GM18870 (cell line): ENCODE data around the gene PILRA.
"Not testable (repeated sequence)": the region's sequence is repeated elsewhere in the genome, so short reads cannot be mapped to it uniquely, and the experiment has no call there.

Experiments used
- ATAC-seq: cut with Tn5 transposase; IDR thresholded peaks from one replicate; pipeline ENCODE4 v1.9.1; 2021; ENCODE audit warnings: moderate library complexity; ENCODE audit not compliant: unreplicated experiment

The PILRA gene

DNA sequence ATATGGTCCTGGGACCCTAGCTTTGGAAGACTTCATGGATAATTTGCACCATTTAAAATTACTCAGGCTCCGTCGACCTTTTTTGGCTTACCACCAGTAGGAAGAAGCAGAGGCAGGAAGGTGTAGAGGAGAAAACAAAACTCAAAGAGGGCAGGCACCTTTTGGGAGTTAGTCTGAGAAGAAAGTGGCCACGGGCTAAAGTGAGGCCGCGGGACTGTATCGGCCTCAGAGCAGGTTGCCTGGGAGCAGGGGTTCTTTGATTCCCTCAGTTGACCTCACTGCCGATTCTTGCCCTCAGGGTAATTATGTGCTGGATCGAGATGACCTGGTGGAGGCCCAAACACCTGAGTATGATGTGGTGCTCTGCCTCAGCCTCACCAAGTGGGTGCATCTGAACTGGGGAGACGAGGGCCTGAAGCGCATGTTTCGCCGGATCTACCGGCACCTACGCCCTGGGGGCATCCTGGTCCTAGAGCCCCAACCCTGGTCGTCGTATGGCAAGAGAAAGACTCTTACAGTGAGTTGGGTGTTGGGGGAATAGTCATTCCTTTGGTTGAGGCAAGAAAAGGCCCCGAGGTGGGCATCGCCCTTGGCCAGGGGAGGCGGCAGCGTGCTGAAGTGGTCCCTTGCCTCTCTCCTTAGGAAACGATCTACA is 59.5 kb downstream of the PILRA start:
- no peak for ATAC-seq

DNA sequence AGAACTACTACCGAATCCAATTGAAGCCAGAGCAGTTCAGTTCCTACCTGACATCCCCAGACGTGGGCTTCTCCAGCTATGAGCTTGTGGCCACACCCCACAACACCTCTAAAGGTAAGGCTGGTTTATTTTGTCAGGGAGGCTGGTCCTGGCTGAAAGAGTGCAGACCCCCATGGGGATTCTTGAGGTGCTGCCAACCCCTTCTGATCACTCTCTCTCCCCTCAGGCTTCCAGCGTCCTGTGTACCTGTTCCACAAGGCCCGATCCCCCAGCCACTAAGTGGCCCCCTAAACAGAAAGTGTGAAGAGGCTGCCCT is 59.9 kb downstream of the PILRA start:
- ATAC-seq, result no peak

- ATAC-seq, result no peak
These were observed 60.5 kb downstream of the PILRA start for GRCh38 chr7:100433592-100434296.

GRCh38 chr7:100434297-100435144 is 61.2 kb downstream of the PILRA start:
- no peak for ATAC-seq

DNA sequence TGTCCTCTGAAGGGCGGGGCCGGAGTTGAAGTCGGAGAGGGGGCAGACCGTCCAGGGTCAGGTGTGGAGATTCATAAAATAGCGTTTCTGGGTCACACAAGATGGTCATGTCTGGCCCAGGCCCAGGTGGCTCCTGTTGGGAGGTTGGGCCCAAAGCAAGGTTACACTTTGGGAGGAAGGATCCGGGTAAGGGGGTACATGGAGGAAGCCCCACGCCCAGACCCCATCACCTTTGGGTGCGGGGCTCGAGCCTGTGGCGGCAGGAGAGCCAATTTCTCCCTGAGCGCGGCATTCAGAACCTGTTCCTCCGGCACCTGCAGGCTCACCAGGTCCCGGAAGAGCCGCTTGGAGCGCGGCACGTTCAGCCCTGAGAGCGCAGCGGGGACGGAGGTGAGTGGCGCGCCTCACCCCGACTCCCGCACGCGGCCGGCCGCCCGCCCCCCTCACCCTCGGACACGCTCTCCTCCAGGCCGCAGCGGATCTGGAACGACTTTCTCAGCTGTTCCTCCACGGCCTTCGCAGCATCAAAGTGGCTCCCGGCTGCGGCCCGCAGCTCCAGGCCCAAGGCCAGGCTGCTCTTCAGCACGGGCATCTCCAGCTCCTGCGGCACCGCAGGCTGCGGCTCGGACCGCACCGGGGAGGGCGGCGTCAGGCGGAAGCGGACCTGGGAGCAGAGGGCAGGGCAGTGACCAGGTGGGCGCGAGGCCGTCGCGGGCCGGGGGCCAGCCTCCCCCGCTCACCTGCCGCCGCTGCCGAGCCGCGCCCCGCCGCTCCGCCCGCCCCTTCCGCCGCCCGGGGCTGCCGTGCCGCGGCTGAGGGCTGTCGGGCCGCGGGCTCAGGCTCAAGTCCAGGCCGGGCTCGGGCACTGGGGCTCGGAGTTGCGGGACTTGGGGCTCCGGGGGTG is 62.4 kb downstream of the PILRA start:
- no peak for ATAC-seq

DNA sequence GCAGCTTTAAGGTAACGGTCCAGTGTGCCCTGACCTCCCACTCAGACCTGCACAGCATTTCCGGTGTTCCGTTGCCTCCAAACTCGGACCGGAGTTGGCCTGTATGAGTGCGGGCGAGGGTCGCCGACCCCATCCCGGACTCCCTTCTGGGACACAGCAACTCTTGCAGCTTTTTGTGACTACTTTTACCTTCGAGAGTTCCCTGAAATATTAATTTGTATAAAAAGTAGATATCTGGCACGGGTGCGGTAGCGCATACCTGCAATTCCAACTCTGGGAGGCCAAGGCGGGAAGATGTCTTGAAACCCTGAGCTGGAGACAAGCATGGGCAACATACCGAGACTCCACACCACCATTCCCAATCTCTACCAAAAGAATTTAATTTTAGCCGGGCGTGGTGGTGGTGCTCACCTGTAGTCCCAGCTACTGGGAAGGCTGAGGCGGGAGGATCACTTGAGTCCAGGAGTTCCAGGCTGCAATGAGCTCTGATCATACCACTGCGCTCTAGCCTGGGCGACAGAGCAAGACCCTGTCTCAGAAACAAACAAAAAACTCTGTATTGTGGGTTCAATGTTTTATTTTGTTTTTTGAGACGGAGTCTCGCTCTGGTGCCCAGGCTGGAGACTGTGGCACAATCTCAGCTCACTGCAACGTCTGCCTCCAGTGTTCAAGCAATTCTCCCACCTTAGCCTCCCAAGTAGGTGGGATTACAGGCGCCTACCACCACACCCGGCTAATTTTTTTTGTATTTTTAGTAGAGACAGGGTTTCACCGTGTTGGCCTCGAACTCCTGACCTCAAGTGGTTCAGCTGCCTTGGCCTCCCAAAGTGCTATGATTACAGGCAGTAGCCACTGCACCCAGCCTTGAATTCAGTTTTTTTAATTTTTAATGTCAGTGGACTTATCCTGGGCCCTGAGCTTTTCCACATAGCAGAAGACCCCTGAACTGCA is 64.1 kb downstream of the PILRA start:
- no peak for ATAC-seq

DNA sequence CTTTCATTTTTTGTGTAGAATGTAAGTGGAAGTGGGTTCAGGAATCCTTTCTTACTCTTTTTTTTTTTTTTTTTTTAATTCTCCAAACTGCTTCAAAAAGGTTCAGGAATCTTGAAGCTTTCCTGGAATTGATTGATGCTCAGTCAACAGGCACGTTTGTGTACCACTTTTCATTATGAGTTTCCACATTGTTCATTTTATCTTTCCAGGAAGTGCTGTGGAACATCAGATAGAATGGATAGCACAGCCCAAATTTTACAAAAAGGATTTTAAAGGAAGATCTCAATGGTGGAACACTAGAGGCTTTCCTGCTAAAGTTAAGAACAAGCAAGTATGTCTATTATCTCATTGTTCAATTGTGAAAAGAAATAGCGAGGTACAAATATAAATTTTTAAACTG is 64.9 kb downstream of the PILRA start:
- ATAC-seq, result no peak

- ATAC-seq, result not testable (repeated sequence)
These were observed 65.4 kb downstream of the PILRA start for GRCh38 chr7:100438731-100439130.

- not testable (repeated sequence) for ATAC-seq
These were observed 66.0 kb downstream of the PILRA start for GRCh38 chr7:100439244-100439643.

DNA sequence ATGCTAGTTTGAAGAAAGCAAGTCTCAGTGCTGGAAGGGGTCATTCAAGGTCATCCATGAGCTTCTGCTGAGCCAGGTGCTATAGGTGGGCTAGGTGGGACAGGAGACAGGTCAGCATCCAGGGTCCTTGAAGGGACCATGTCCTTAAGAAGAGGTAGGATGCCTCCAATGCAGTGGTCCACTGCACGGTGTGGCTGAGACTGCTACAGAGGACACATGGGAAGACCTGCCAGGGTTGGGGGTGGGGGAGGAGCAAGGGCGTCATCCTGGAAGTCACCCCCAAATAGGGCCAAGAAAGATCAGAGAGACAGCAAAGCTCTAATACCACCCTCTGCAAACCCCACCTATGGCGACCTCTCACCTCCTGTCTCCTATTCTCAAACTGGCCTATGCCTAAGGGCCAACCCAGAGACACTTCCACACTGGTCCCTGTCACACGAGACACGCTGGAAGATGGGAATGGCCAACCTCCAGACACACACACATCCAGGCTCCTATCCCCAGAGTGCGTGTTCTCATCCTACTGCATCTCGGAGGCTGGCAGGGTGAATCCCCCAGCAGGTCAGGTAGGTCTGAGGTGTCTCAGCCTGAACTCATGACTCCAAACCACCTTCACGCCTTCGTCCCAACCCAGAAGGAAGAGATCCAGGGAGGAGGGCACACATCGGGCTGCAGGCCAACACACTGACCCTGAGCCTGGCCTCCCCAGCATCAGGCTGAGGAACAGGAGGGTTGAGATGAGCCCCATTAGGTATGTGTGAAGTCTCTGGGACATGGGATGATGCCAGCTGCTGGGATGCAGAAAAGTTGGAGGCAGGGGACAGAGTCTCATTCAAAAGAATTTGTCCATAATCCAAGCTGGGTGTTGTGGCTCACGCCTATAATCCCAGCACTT is 68.6 kb downstream of the PILRA start:
- ATAC-seq, result no peak

GRCh38 chr7:100443096-100443840 is 70.0 kb downstream of the PILRA start:
- no peak for ATAC-seq

GRCh38 chr7:100444311-100445278 is 71.3 kb downstream of the PILRA start:
- no peak for ATAC-seq

DNA sequence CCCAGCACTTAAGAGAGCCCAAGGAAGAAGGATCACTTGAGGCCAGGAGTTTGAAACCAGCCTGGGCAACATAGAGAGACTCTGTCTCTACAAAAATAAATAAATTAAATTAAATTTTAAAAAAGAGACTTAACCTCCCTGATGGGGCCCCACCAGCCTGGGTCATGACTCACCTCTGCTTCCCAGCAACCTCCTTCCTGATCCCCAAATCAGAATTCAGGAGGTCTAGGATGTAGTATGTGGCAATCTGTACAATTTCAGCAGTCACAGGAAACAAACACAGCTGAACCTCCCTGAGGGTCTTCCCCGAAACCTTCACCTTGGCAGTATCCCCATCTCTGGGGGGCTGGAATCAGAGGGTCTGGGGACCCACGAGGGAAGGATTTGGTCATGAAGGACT is 72.8 kb downstream of the PILRA start:
- ATAC-seq, result no peak

DNA sequence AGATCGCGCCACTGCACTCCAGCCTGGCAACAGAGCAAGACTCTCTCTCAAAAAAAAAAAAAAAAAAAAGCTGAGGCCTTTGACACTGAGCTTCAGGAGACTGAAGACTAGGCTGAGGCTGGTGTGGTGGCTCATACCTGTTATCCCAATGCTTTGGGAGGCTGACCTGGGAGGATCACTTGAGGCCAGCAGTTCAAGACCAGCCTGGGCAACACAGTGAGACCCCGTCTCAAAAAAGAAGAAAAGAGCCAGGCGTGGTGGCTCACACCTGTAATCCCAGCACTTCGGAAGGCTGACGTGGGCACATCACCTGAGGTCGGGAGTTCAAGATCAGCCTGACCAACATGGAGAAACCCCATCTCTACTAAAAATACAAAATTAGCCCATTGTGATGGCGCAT is 74.1 kb downstream of the PILRA start:
- ATAC-seq, result not testable (repeated sequence)

- ATAC-seq, result no peak
These were observed 76.0 kb downstream of the PILRA start for GRCh38 chr7:100449190-100449795.
